ENCODE measurements around the gene DRGX. TPM values are rescaled to one million over a fixed set of nuclear protein-coding genes. Genes with fewer than 3 reads are reported as not detected.

Gene DRGX
- total and polyA plus RNA-seq, 2 donors (not counting 1 experiment from before 2014, with no cell fraction given) = not detected

GRCh38 chr10:49409755-49410154, 13.9 kb upstream of the DRGX start:
- ChIA-PET POLR2A (no interaction called here), CTCF (interaction anchor here (1.0 kb wide), 1 partner anchor 113 kb away, joined by 3 read pairs; no protein-coding TSS in a partner anchor)
- TF ChIP-seq, protein P1, sequence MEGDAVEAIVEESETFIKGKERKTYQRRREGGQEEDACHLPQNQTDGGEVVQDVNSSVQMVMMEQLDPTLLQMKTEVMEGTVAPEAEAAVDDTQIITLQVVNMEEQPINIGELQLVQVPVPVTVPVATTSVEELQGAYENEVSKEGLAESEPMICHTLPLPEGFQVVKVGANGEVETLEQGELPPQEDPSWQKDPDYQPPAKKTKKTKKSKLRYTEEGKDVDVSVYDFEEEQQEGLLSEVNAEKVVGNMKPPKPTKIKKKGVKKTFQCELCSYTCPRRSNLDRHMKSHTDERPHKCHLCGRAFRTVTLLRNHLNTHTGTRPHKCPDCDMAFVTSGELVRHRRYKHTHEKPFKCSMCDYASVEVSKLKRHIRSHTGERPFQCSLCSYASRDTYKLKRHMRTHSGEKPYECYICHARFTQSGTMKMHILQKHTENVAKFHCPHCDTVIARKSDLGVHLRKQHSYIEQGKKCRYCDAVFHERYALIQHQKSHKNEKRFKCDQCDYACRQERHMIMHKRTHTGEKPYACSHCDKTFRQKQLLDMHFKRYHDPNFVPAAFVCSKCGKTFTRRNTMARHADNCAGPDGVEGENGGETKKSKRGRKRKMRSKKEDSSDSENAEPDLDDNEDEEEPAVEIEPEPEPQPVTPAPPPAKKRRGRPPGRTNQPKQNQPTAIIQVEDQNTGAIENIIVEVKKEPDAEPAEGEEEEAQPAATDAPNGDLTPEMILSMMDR (IDR thresholded peaks at IDR 0.05) = no peak
- TF ChIP-seq EZH2 (IDR thresholded peaks at IDR 0.05; ENCODE audit: borderline replicate concordance, insufficient read depth, low read depth, low read length, poor library complexity, severe bottlenecking) = no peak
- Histone ChIP-seq H3K36me3 (replicated peaks in 1 of 2; ENCODE audit: control extremely low read depth in 1 of 2, control insufficient read depth in 1 of 2, extremely low read depth in 1 of 2, insufficient read depth in 2 of 2, low read length in 1 of 2) (no peaks in the 10 kb centered on the region), H3K4me2 (replicated peaks; ENCODE audit: low read depth, low read length, poor library complexity, severe bottlenecking) (no peak overlapping the region), H3K27ac (ENCODE audit: low read length in 2 of 2) (no peak overlapping the region), H3K4me1 (ENCODE audit: control insufficient read depth in 2 of 2, insufficient read depth in 2 of 2, low read length in 2 of 2) (no peaks in the 10 kb centered on the region), H3K4me3 (ENCODE audit: control extremely low read depth in 1 of 5, extremely low read depth in 1 of 5, insufficient read depth in 1 of 5, low read depth in 2 of 5, low read length in 4 of 5) (no peak overlapping the region), H3K9me3 (ENCODE audit: control extremely low read depth in 1 of 3, control insufficient read depth in 2 of 3, insufficient read depth in 1 of 3, low read length in 2 of 3) (no peaks in the 10 kb centered on the region), H2AFZ (ENCODE audit: insufficient read depth, low read depth, low read length, poor library complexity, severe bottlenecking) (no peak overlapping the region), H3K79me2 (ENCODE audit: control insufficient read depth, insufficient read depth, low read length) (no peaks in the 10 kb centered on the region), H4K20me1 (ENCODE audit: control insufficient read depth, insufficient read depth, low read length, poor library complexity, severe bottlenecking) (no peaks in the 10 kb centered on the region), H3K9ac (ENCODE audit: low read length) (no peak overlapping the region), H3K27me3 (replicated peaks in 1 of 4; ENCODE audit: control extremely low read depth in 1 of 4, control insufficient read depth in 3 of 4, insufficient read depth in 4 of 4, low read length in 3 of 4) (peaks cover 0 to 11% (median 2%) of the 10 kb centered on the region in 4 experiments)
- intact Hi-C loops (cut with micrococcal nuclease) = no loop called here
- Mint-ChIP-seq H3K9me3 (ENCODE audit: insufficient read depth) (no peaks in the 10 kb centered on the region), H3K4me1 (no peaks in the 10 kb centered on the region), H3K4me3 (no peak overlapping the region), H3K27ac (no peak overlapping the region), H3K27me3 (peaks cover 44% of the 10 kb centered on the region)
- ATAC-seq (ENCODE audit: low read depth) = no peak
- 91% methylated on average over 4 of the region's 4 CpGs for WGBS (ENCODE audit: insufficient coverage)
- no peak for DNase-seq

DNA sequence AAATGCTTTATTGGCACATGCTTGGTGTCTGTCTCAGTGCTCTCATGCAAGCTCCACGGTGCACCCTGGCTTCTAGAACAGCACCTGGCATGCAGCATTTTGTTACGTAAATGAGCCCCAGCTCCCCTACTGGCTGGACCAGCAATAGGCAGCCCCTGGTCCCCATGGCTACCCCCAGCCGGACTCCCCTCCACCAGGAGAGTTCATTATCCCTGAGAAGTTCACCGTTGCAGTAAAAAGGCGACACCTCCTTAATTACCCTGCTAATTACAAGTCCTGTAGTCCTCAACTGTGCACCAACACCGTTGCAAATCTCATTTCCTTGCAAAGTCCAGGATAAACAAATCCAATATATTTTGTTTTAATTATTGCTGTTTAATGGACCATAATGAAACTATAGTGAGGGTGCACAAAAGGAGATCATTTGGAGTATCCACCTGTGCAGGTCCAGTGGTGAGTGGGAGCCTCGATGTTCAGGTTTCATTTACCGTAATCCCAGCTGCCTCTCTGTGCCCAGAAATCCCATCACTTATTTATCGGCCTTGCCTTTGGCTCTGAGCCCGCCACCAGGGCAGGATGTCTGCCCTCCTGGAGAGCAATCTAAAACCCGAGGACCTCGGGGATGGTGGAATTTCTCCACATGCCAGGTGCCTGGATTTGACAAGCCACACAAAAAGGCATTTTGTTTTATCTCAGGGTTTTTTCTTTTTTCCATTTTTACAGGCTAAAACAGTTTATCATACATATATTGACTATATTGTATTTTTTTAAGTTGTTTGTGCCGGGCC, 12.8 kb upstream of the DRGX start:
- Histone ChIP-seq H3K9ac (ENCODE audit: low read length) (no peak overlapping the region), H3K27me3 (replicated peaks in 1 of 4; ENCODE audit: control extremely low read depth in 1 of 4, control insufficient read depth in 3 of 4, insufficient read depth in 4 of 4, low read length in 3 of 4) (peaks cover 0 to 11% (median 3%) of the 10 kb centered on the region in 4 experiments), H3K27ac (ENCODE audit: low read length in 2 of 2) (no peak overlapping the region), H3K4me2 (replicated peaks; ENCODE audit: low read depth, low read length, poor library complexity, severe bottlenecking) (no peak overlapping the region), H3K4me1 (ENCODE audit: control insufficient read depth in 2 of 2, insufficient read depth in 2 of 2, low read length in 2 of 2) (no peaks in the 10 kb centered on the region), H4K20me1 (ENCODE audit: control insufficient read depth, insufficient read depth, low read length, poor library complexity, severe bottlenecking) (no peaks in the 10 kb centered on the region), H2AFZ (ENCODE audit: insufficient read depth, low read depth, low read length, poor library complexity, severe bottlenecking) (no peak overlapping the region), H3K9me3 (ENCODE audit: control extremely low read depth in 1 of 3, control insufficient read depth in 2 of 3, insufficient read depth in 1 of 3, low read length in 2 of 3) (no peaks in the 10 kb centered on the region), H3K79me2 (ENCODE audit: control insufficient read depth, insufficient read depth, low read length) (no peaks in the 10 kb centered on the region), H3K4me3 (ENCODE audit: control extremely low read depth in 1 of 5, extremely low read depth in 1 of 5, insufficient read depth in 1 of 5, low read depth in 2 of 5, low read length in 4 of 5) (no peak overlapping the region), H3K36me3 (replicated peaks in 1 of 2; ENCODE audit: control extremely low read depth in 1 of 2, control insufficient read depth in 1 of 2, extremely low read depth in 1 of 2, insufficient read depth in 2 of 2, low read length in 1 of 2) (no peaks in the 10 kb centered on the region)
- ChIA-PET CTCF (interaction anchor here (1.0 to 3.0 kb wide), 6 partner anchors 9 to 131 kb away, joined by 3 to 31 read pairs (median 8); partner anchors contain the start of gene ERCC6), POLR2A (no interaction called here)
- peaks cover 51% of the 10 kb centered on the region for H3K27me3 Mint-ChIP-seq
- ATAC-seq (ENCODE audit: low read depth) = no peak
- H3K4me1 Mint-ChIP-seq = no peaks in the 10 kb centered on the region
- intact Hi-C loops (cut with micrococcal nuclease) = no loop called here
- H3K9me3 Mint-ChIP-seq (ENCODE audit: insufficient read depth) = no peaks in the 10 kb centered on the region
- no peak for DNase-seq
- TF ChIP-seq EZH2 (IDR thresholded peaks at IDR 0.05; ENCODE audit: borderline replicate concordance, insufficient read depth, low read depth, low read length, poor library complexity, severe bottlenecking) = no peak
- TF ChIP-seq, protein P1 (IDR thresholded peaks at IDR 0.05) = no peak
- no peak overlapping the region for H3K27ac Mint-ChIP-seq
- 63% methylated on average over 8 of the region's 13 CpGs for WGBS (ENCODE audit: insufficient coverage)
- H3K4me3 Mint-ChIP-seq = no peak overlapping the region

Data from B cell (primary cell).